ENCODE measurements around the gene CENPQ. TPM values are rescaled to one million over a fixed set of nuclear protein-coding genes. Genes with fewer than 3 reads are reported as not detected.

The CENPQ gene
- total and polyA plus RNA-seq, 9 donors, result 3.2 to 6.5 (median 5.3) TPM

GRCh38 chr6:49523901-49524300 lies 60.7 kb downstream of the CENPQ start:
- TF ChIP-seq EP300 (IDR thresholded peaks at IDR 0.05), result no peak
- no peak for TF ChIP-seq CTCF (IDR thresholded peaks at IDR 0.05)
- TF ChIP-seq POLR2A (IDR thresholded peaks at IDR 0.05), result no peak
- intact Hi-C loops (cut with DNase I), result no loop called here
- Histone ChIP-seq H3K27ac (no peak overlapping the region), H3K36me3 (no peaks in the 10 kb centered on the region), H3K9me3 (no peaks in the 10 kb centered on the region), H3K4me3 (no peak overlapping the region), H3K4me1 (ENCODE audit: insufficient read depth) (no peaks in the 10 kb centered on the region), H3K27me3 (no peaks in the 10 kb centered on the region)
- DNase-seq, result no peak
- 90 to 96% (median 91%) methylated on average over 1 of the region's 1 CpG for WGBS, 3 donors

GRCh38 chr6:49524541-49524940 lies 61.4 kb downstream of the CENPQ start:
- TF ChIP-seq CTCF (IDR thresholded peaks at IDR 0.05), result no peak
- no peak for TF ChIP-seq EP300 (IDR thresholded peaks at IDR 0.05)
- TF ChIP-seq POLR2A (IDR thresholded peaks at IDR 0.05), result no peak
- Histone ChIP-seq H3K27me3 (no peaks in the 10 kb centered on the region), H3K4me3 (no peak overlapping the region), H3K4me1 (ENCODE audit: insufficient read depth) (no peaks in the 10 kb centered on the region), H3K27ac (no peak overlapping the region), H3K9me3 (no peaks in the 10 kb centered on the region), H3K36me3 (no peaks in the 10 kb centered on the region)
- intact Hi-C loops (cut with DNase I), result no loop called here
- 78 to 86% (median 82%) methylated on average over 7 of the region's 7 CpGs for WGBS, 3 donors
- no peak for DNase-seq

- no peak for TF ChIP-seq POLR2A (IDR thresholded peaks at IDR 0.05)
- TF ChIP-seq EP300 (IDR thresholded peaks at IDR 0.05), result no peak
- TF ChIP-seq CTCF (IDR thresholded peaks at IDR 0.05), result no peak
- 78 to 80% (median 79%) methylated on average over 12 of the region's 12 CpGs for WGBS, 3 donors
- Histone ChIP-seq H3K4me3 (no peak overlapping the region), H3K4me1 (ENCODE audit: insufficient read depth) (no peaks in the 10 kb centered on the region), H3K36me3 (no peaks in the 10 kb centered on the region), H3K9me3 (no peaks in the 10 kb centered on the region), H3K27me3 (no peaks in the 10 kb centered on the region), H3K27ac (no peak overlapping the region)
- DNase-seq, result no peak
- intact Hi-C loops (cut with DNase I), result no loop called here
Observed at GRCh38 chr6:49526598-49526997, 63.4 kb downstream of the CENPQ start.

- intact Hi-C loops (cut with DNase I), result no loop called here
- no peaks in the 10 kb centered on the region for H3K27me3 ChIP-seq
- DNase-seq, result no peak
- H3K9me3 ChIP-seq, result no peaks in the 10 kb centered on the region
- no peak overlapping the region for H3K4me3 ChIP-seq
- H3K4me1 ChIP-seq (ENCODE audit: insufficient read depth), result no peaks in the 10 kb centered on the region
- TF ChIP-seq POLR2A (IDR thresholded peaks at IDR 0.05), result no peak
- WGBS, 3 donors, result 35 to 50% (median 48%) methylated on average over 1 of the region's 1 CpG
- H3K36me3 ChIP-seq, result no peaks in the 10 kb centered on the region
- no peak overlapping the region for H3K27ac ChIP-seq
Observed at GRCh38 chr6:49527320-49527719, 64.2 kb downstream of the CENPQ start.

GRCh38 chr6:49528571-49528970 lies 65.4 kb downstream of the CENPQ start:
- intact Hi-C loops (cut with DNase I), result no loop called here
- Histone ChIP-seq H3K27ac (no peak overlapping the region), H3K4me3 (no peak overlapping the region), H3K36me3 (no peaks in the 10 kb centered on the region), H3K9me3 (no peaks in the 10 kb centered on the region), H3K4me1 (ENCODE audit: insufficient read depth) (no peaks in the 10 kb centered on the region), H3K27me3 (no peaks in the 10 kb centered on the region)
- TF ChIP-seq POLR2A (IDR thresholded peaks at IDR 0.05) (no peak), EP300 (IDR thresholded peaks at IDR 0.05) (no peak), CTCF (IDR thresholded peaks at IDR 0.05) (no peak)
- 47 to 54% (median 53%) methylated on average over 3 of the region's 3 CpGs for WGBS, 3 donors
- no peak for DNase-seq

All from ovary (tissue), 9 donors.